ENCODE results near the gene TECRL.

Gene TECRL, protein sequence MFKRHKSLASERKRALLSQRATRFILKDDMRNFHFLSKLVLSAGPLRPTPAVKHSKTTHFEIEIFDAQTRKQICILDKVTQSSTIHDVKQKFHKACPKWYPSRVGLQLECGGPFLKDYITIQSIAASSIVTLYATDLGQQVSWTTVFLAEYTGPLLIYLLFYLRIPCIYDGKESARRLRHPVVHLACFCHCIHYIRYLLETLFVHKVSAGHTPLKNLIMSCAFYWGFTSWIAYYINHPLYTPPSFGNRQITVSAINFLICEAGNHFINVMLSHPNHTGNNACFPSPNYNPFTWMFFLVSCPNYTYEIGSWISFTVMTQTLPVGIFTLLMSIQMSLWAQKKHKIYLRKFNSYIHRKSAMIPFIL

DNA sequence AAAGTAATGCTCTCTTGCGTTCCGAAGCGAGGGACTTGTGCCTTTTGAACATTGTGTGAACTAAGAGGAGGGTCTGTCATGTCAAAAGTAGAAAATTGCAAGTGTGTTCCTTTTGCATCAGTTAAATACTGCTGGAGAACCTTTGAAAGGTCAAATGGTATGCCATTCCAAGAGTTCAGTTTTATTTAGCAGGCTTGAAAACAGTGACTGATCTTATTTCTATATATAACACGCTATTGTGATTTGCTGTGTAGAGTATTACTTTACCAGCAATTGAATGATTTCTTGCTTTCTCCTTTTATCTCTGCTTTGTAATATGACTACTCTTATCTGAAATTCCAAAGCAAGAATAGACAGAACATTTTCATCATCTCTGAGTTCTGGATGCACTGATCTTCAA lies at the start of gene TECRL:
TECRL (minus strand) TSS at position 151 of the 400 bp plus-strand sequence; CDS start at position 52, 99 bp downstream.
- Histone ChIP-seq H2AFZ (ENCODE audit: low read length, unreplicated experiment) (no peak within 1 kb of the TSS), H3K27me3 (ENCODE audit: insufficient read depth, low read length) (no peaks in the 10 kb centered on the region), H3K4me1 (ENCODE audit: control insufficient read depth, insufficient read depth, low read length, unreplicated experiment) (no peaks in the 10 kb centered on the region), H3K79me2 (ENCODE audit: control insufficient read depth, insufficient read depth, low read length, unreplicated experiment) (no peaks in the 10 kb centered on the region), H3K4me3 (ENCODE audit: low read depth, low read length) (no peak within 1 kb of the TSS), H3K27ac (ENCODE audit: low read depth, low read length) (no peak within 1 kb of the TSS), H3K36me3 (ENCODE audit: insufficient read depth, low read length) (no peaks in the 10 kb centered on the region)

- H3K79me2 ChIP-seq (ENCODE audit: control insufficient read depth, insufficient read depth, low read length, unreplicated experiment) = no peaks in the 10 kb centered on the region
- H3K4me1 ChIP-seq (ENCODE audit: control insufficient read depth, insufficient read depth, low read length, unreplicated experiment) = no peaks in the 10 kb centered on the region
- no peaks in the 10 kb centered on the region for H3K27me3 ChIP-seq (ENCODE audit: insufficient read depth, low read length)
- H2AFZ ChIP-seq (ENCODE audit: low read length, unreplicated experiment) = no peak overlapping the region
- H3K36me3 ChIP-seq (ENCODE audit: insufficient read depth, low read length) = no peaks in the 10 kb centered on the region
- H3K4me3 ChIP-seq (ENCODE audit: low read depth, low read length) = no peak overlapping the region
- no peak overlapping the region for H3K27ac ChIP-seq (ENCODE audit: low read depth, low read length)
These were observed 23.4 kb upstream of the TECRL start for GRCh38 chr4:64432674-64433073.

GRCh38 chr4:64430933-64431332 lies 21.7 kb upstream of the TECRL start:
- Histone ChIP-seq H3K4me1 (ENCODE audit: control insufficient read depth, insufficient read depth, low read length, unreplicated experiment) (no peaks in the 10 kb centered on the region), H3K79me2 (ENCODE audit: control insufficient read depth, insufficient read depth, low read length, unreplicated experiment) (no peaks in the 10 kb centered on the region), H3K27me3 (ENCODE audit: insufficient read depth, low read length) (no peaks in the 10 kb centered on the region), H3K4me3 (ENCODE audit: low read depth, low read length) (no peak overlapping the region), H3K27ac (ENCODE audit: low read depth, low read length) (no peak overlapping the region), H3K36me3 (ENCODE audit: insufficient read depth, low read length) (no peaks in the 10 kb centered on the region), H2AFZ (ENCODE audit: low read length, unreplicated experiment) (no peak overlapping the region)

- Histone ChIP-seq H3K4me3 (ENCODE audit: low read depth, low read length) (no peak overlapping the region), H2AFZ (ENCODE audit: low read length, unreplicated experiment) (no peak overlapping the region), H3K27ac (ENCODE audit: low read depth, low read length) (no peak overlapping the region), H3K79me2 (ENCODE audit: control insufficient read depth, insufficient read depth, low read length, unreplicated experiment) (no peaks in the 10 kb centered on the region), H3K27me3 (ENCODE audit: insufficient read depth, low read length) (no peaks in the 10 kb centered on the region), H3K4me1 (ENCODE audit: control insufficient read depth, insufficient read depth, low read length, unreplicated experiment) (no peaks in the 10 kb centered on the region), H3K36me3 (ENCODE audit: insufficient read depth, low read length) (no peaks in the 10 kb centered on the region)
These were observed 8.7 kb upstream of the TECRL start for GRCh38 chr4:64417974-64418373.

DNA sequence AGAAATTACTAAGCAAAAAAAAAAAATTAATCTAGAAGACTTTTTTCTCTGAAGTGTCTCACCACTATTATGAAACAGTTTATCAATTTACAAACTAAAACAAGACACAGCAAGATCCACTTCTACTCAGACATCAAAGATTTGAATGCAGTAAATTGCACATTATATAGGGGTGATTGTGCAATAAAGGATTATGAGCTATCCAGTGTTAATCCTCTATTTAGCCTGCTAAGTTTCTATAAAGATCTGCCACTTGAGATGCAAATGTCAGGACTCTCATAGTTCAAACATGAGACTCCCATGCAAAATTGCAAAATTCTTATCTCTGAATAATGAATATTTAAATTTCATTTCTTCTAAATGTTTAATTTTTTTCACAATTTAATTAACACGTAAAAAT lies 2.2 kb downstream of the TECRL start:
- H3K27me3 ChIP-seq (ENCODE audit: insufficient read depth, low read length) = no peaks in the 10 kb centered on the region
- H3K79me2 ChIP-seq (ENCODE audit: control insufficient read depth, insufficient read depth, low read length, unreplicated experiment) = no peaks in the 10 kb centered on the region
- no peak overlapping the region for H3K4me3 ChIP-seq (ENCODE audit: low read depth, low read length)
- H3K36me3 ChIP-seq (ENCODE audit: insufficient read depth, low read length) = no peaks in the 10 kb centered on the region
- H3K27ac ChIP-seq (ENCODE audit: low read depth, low read length) = no peak overlapping the region
- no peak overlapping the region for H2AFZ ChIP-seq (ENCODE audit: low read length, unreplicated experiment)
- no peaks in the 10 kb centered on the region for H3K4me1 ChIP-seq (ENCODE audit: control insufficient read depth, insufficient read depth, low read length, unreplicated experiment)

DNA sequence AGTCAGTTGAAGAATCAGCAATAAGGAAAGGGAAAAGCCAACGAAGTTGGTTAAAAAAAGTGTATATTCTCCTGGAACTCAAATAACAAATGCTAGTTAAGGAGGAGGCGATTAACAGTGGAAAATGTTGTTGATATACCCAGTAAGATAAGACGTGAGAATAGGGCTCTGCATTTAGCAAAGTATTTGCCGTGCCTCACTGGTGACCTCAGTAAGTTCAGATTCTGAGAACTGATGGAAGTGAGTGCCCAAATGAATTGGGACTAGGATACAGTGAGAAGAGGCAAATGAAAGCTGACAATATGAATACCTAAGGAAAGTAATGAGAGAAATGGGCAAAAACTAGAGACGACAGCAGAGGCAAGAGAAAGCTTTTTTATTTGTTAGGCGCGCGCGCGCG lies 3.5 kb downstream of the TECRL start:
- Histone ChIP-seq H3K79me2 (ENCODE audit: control insufficient read depth, insufficient read depth, low read length, unreplicated experiment) (no peaks in the 10 kb centered on the region), H3K4me3 (ENCODE audit: low read depth, low read length) (no peak overlapping the region), H3K27me3 (ENCODE audit: insufficient read depth, low read length) (no peaks in the 10 kb centered on the region), H3K36me3 (ENCODE audit: insufficient read depth, low read length) (no peaks in the 10 kb centered on the region), H2AFZ (ENCODE audit: low read length, unreplicated experiment) (no peak overlapping the region), H3K27ac (ENCODE audit: low read depth, low read length) (no peak overlapping the region), H3K4me1 (ENCODE audit: control insufficient read depth, insufficient read depth, low read length, unreplicated experiment) (no peaks in the 10 kb centered on the region)

GRCh38 chr4:64402684-64403083 lies 6.6 kb downstream of the TECRL start:
- Histone ChIP-seq H3K36me3 (ENCODE audit: insufficient read depth, low read length) (no peaks in the 10 kb centered on the region), H3K4me3 (ENCODE audit: low read depth, low read length) (no peak overlapping the region), H3K79me2 (ENCODE audit: control insufficient read depth, insufficient read depth, low read length, unreplicated experiment) (no peaks in the 10 kb centered on the region), H3K27ac (ENCODE audit: low read depth, low read length) (no peak overlapping the region), H2AFZ (ENCODE audit: low read length, unreplicated experiment) (no peak overlapping the region), H3K27me3 (ENCODE audit: insufficient read depth, low read length) (no peaks in the 10 kb centered on the region), H3K4me1 (ENCODE audit: control insufficient read depth, insufficient read depth, low read length, unreplicated experiment) (no peaks in the 10 kb centered on the region)

DNA sequence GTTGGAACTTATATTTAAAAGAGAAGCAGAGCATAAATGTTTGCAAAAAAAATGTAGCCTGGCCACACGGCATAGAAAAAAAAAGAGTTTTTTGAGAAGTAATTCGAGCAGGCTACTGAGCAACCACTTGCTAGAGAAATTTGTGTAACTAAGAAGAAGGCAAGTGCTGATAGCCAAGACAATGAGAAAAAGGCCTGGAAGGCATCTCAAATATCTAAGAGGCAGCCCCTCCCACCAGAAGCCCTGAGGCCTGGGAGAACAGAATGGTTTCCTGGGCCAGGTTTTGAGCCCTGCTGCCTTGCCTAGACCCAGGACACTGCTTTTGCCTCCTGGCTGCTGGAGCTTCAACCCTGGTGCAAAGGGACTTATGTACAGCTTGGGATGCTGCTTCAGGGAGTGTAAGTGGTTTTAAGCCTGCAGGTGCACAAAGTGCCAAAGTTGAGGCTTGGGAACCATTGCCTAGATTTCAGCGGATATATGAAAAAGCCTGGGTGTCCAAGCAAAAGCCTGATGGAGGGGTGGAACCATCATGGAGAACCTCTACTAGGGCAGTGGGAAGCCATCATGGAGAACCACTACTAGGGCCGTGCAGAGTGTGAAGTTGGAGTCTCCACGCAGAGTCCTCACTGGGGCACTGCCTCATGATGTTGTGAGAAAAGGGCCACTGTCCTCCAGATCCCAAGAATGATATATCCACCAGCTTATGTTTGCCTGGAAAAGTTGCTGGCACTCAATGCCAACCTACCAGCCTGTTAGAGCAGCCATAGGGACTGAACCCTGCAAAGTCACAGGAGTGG lies 9.7 kb downstream of the TECRL start:
- no peaks in the 10 kb centered on the region for H3K79me2 ChIP-seq (ENCODE audit: control insufficient read depth, insufficient read depth, low read length, unreplicated experiment)
- H3K4me1 ChIP-seq (ENCODE audit: control insufficient read depth, insufficient read depth, low read length, unreplicated experiment) = no peaks in the 10 kb centered on the region
- no peak overlapping the region for H2AFZ ChIP-seq (ENCODE audit: low read length, unreplicated experiment)
- H3K36me3 ChIP-seq (ENCODE audit: insufficient read depth, low read length) = no peaks in the 10 kb centered on the region
- H3K4me3 ChIP-seq (ENCODE audit: low read depth, low read length) = no peak overlapping the region
- no peaks in the 10 kb centered on the region for H3K27me3 ChIP-seq (ENCODE audit: insufficient read depth, low read length)
- no peak overlapping the region for H3K27ac ChIP-seq (ENCODE audit: low read depth, low read length)

- no peak overlapping the region for H3K4me3 ChIP-seq (ENCODE audit: low read depth, low read length)
- H3K79me2 ChIP-seq (ENCODE audit: control insufficient read depth, insufficient read depth, low read length, unreplicated experiment) = no peaks in the 10 kb centered on the region
- no peaks in the 10 kb centered on the region for H3K36me3 ChIP-seq (ENCODE audit: insufficient read depth, low read length)
These were observed 14.8 kb downstream of the TECRL start for GRCh38 chr4:64394469-64394868.

DNA sequence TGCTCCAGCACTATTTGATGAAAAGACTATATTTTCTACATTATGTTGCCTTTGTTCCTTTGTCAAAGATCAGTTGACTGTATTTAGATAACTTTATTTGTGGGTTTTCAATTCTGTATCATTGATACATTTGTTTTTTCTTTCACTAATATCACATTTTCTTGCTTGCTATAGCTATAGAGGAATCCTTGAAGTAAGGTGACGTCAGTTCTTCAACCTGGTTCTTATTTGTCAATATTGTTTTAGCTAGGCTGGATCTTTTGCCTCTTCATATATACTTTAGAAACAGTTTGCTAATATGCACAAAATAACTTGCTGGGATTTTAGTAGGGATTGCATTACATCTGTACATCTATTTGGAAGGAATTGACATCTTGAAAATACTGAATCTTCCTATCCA lies 21.0 kb downstream of the TECRL start:
- H3K4me3 ChIP-seq (ENCODE audit: low read depth, low read length) = no peak overlapping the region
- no peak overlapping the region for H2AFZ ChIP-seq (ENCODE audit: low read length, unreplicated experiment)
- no peaks in the 10 kb centered on the region for H3K79me2 ChIP-seq (ENCODE audit: control insufficient read depth, insufficient read depth, low read length, unreplicated experiment)
- no peak overlapping the region for H3K27ac ChIP-seq (ENCODE audit: low read depth, low read length)
- H3K27me3 ChIP-seq (ENCODE audit: insufficient read depth, low read length) = no peaks in the 10 kb centered on the region
- H3K4me1 ChIP-seq (ENCODE audit: control insufficient read depth, insufficient read depth, low read length, unreplicated experiment) = no peaks in the 10 kb centered on the region
- no peaks in the 10 kb centered on the region for H3K36me3 ChIP-seq (ENCODE audit: insufficient read depth, low read length)

More at GRCh38 chr4:64394469-64394868, 14.8 kb downstream of the TECRL start:
- H2AFZ ChIP-seq (ENCODE audit: low read length, unreplicated experiment) = no peak overlapping the region
- no peaks in the 10 kb centered on the region for H3K4me1 ChIP-seq (ENCODE audit: control insufficient read depth, insufficient read depth, low read length, unreplicated experiment)
- H3K27me3 ChIP-seq (ENCODE audit: insufficient read depth, low read length) = no peaks in the 10 kb centered on the region
- no peak overlapping the region for H3K27ac ChIP-seq (ENCODE audit: low read depth, low read length)

- H2AFZ ChIP-seq (ENCODE audit: low read length, unreplicated experiment) = no peak overlapping the region
- H3K79me2 ChIP-seq (ENCODE audit: control insufficient read depth, insufficient read depth, low read length, unreplicated experiment) = no peaks in the 10 kb centered on the region
- no peak overlapping the region for H3K27ac ChIP-seq (ENCODE audit: low read depth, low read length)
- H3K36me3 ChIP-seq (ENCODE audit: insufficient read depth, low read length) = no peaks in the 10 kb centered on the region
- no peaks in the 10 kb centered on the region for H3K27me3 ChIP-seq (ENCODE audit: insufficient read depth, low read length)
- H3K4me3 ChIP-seq (ENCODE audit: low read depth, low read length) = no peak overlapping the region
- H3K4me1 ChIP-seq (ENCODE audit: control insufficient read depth, insufficient read depth, low read length, unreplicated experiment) = no peaks in the 10 kb centered on the region
These were observed 24.0 kb downstream of the TECRL start for GRCh38 chr4:64385220-64385619.
